Left renal pelvis (tissue), 4 donors: ENCODE measurements around the gene PANX2. TPM values are rescaled to one million over a fixed set of nuclear protein-coding genes. Genes with fewer than 3 reads are reported as not detected.

Experiments used
- DNase-seq, 4 donors: peaks; one replicate each; pipeline ENCODE4 v3.0.0-alpha.2; 2013; ENCODE audit warnings: low read depth in 4 of 4, low spot score in 3 of 4
- polyA plus RNA-seq, 4 donors: library from polyadenylated mRNA; unstranded; fragments of 120-200 nt; gene quantifications; one replicate each; pipeline ENCODE4 v1.2.1, GENCODE V29; 2013; ENCODE audit not compliant: insufficient read length in 4 of 4

PANX2 gene
- polyA plus RNA-seq, 4 donors: 0.12 to 2.3 (median 1.2) TPM

DNA sequence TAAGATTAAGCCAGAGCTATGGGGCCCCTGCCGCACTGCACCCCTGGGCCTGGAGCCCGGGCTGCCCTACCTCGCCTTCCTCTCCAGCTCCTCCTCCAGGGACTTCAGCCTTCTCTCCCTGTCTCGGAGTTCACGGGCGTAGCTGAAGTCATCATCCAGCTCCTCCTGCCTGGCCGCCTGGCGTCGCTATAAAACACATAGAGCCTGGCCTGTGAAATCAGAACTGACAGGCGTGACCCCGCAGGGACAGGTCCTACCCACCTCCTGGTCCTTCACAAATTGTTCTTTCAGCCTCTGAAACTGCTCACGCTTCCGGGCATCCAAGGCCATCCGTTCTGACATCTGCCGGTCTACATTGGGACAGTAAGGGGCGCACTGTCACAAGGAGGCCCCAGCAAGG is 53.5 kb downstream of the PANX2 start:
- DNase-seq: no peak

GRCh38 chr22:50225200-50225969 is 54.9 kb downstream of the PANX2 start:
- DNase-seq: no peak

GRCh38 chr22:50226063-50226874 is 55.7 kb downstream of the PANX2 start:
- no peak for DNase-seq

DNA sequence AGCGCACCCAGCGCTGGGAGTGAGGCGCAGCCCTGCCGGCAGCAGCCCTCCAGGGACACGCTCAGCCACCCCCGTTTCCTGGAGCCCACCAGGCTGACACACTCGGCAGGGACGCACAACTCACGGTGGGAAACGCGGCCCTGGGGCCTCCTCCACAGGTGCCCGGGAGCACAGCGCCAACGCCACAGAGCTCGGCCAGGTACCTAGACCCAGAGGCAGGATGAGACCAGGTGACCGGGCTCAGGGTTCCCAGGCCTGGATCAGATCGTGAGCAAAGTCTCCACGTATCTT is 56.3 kb downstream of the PANX2 start:
- DNase-seq: no peak

GRCh38 chr22:50227579-50228215 is 57.2 kb downstream of the PANX2 start:
- no peak for DNase-seq

DNA sequence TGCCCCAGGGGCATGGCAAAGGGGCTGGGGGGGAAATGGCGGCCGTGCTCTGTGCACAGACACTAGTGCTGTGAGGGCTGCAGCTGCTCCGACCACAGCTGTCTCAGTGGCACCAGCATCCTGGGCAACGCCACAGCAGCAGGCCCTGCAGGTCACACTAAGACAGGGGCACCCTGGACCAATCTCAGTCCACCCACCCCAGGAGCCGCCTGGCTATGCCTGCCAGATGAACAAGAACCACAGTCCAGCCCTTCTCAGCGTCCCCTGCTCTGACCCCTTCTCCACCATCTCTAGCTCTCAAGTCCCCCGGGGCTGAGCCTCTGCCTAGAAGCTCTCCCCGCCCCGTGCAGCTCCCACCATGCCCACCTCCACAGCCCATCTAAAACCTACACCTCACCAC is 57.8 kb downstream of the PANX2 start:
- no peak for DNase-seq

DNA sequence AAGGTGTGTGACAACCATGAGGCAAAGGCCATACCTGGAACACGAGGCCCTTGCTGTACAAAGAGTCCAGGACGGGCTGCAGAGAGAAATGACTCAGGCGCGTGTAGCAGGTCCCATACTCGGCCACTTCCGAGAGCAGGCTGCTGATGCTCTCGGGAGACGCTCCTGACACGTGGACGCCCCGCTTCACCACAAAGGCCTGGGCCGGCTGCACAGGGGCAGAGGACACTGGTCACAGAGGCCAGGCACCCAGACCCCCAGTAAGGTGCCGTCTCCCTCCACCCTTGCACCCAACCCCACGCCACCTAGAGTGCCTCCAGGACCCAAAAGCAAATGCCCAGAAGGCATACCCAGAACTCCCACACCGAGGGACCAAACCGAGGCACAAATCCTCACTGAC is 58.8 kb downstream of the PANX2 start:
- no peak for DNase-seq

Other genes with a start within 250 kb of the PANX2 start
- gene PIM3, start 210.0 kb upstream of the PANX2 start, polyA plus RNA-seq: 10 to 100 TPM; 13.8 to 26.2 (median 15.3) TPM
- gene IL17REL, start 158.0 kb upstream of the PANX2 start, polyA plus RNA-seq: under 1 TPM in 3 of 4 donors, not detected in 1; 0.04 to 0.07 (median 0.05) TPM
- gene TTLL8, start 112.4 kb upstream of the PANX2 start, polyA plus RNA-seq: under 1 TPM in 1 of 4 donors, not detected in 3; 0.05 TPM
- gene MLC1, start 85.3 kb upstream of the PANX2 start, polyA plus RNA-seq: 1 to 10 TPM in 1 of 4 donors, under 1 TPM in 3; 0.60 to 1.0 (median 0.86) TPM
- gene MOV10L1, start 80.7 kb upstream of the PANX2 start, polyA plus RNA-seq: under 1 TPM; 0.24 to 0.75 (median 0.60) TPM
- gene TRABD, start 15.2 kb downstream of the PANX2 start, polyA plus RNA-seq: 10 to 100 TPM; 14.0 to 33.4 (median 19.3) TPM
- gene SELENOO, start 30.3 kb downstream of the PANX2 start, polyA plus RNA-seq: 10 to 100 TPM; 12.5 to 33.0 (median 16.3) TPM
- gene TUBGCP6, start 74.3 kb downstream of the PANX2 start, polyA plus RNA-seq: 10 to 100 TPM; 24.2 to 47.3 (median 34.6) TPM
- 10 to 100 TPM; 15.9 to 37.2 (median 20.3) TPM for gene HDAC10, start 80.5 kb downstream of the PANX2 start, polyA plus RNA-seq
- gene MAPK12, start 91.0 kb downstream of the PANX2 start, polyA plus RNA-seq: 10 to 100 TPM in 3 of 4 donors, 1 to 10 TPM in 1; 9.7 to 17.7 (median 15.6) TPM
- gene MAPK11, start 99.6 kb downstream of the PANX2 start, polyA plus RNA-seq: 1 to 10 TPM; 6.0 to 9.7 (median 7.9) TPM
- 100 to 1,000 TPM; 126 to 249 (median 214) TPM for gene PLXNB2, start 136.9 kb downstream of the PANX2 start, polyA plus RNA-seq
- gene DENND6B, start 156.3 kb downstream of the PANX2 start, polyA plus RNA-seq: 10 to 100 TPM in 3 of 4 donors, 1 to 10 TPM in 1; 9.8 to 20.1 (median 14.9) TPM
- gene PPP6R2, start 172.6 kb downstream of the PANX2 start, polyA plus RNA-seq: 10 to 100 TPM; 30.2 to 58.8 (median 35.4) TPM